NCI-H1105 (cell line): ENCODE measurements around the gene HNRNPDL.
A peak's percentile ranks its signal among the peaks of the same experiment; 100 is the strongest.
"Not testable (repeated sequence)": the region's sequence is repeated elsewhere in the genome, so short reads cannot be mapped to it uniquely, and the experiment has no call there.

Experiments used
- DNase-seq: peaks from one replicate; lab custom pipeline; 2025; lab: John Stamatoyannopoulos, UW

HNRNPDL gene

GRCh38 chr4:82430193-82430963 lies at the start of gene HNRNPDL, which contains the start of gene ENOPH1:
Gene HNRNPDL, minus strand, starts transcription at chr4:82430462. Its CDS starts 772 bp downstream, at chr4:82429690.
Gene ENOPH1, plus strand, starts transcription at chr4:82430590. Its CDS starts 240 bp downstream, at chr4:82430830.
- DNase-seq, result peak; percentile 89

GRCh38 chr4:82479562-82479961 lies 49.3 kb upstream of the HNRNPDL start:
- no peak for DNase-seq

GRCh38 chr4:82477469-82477868 lies 47.2 kb upstream of the HNRNPDL start:
- not testable (repeated sequence) for DNase-seq

DNA sequence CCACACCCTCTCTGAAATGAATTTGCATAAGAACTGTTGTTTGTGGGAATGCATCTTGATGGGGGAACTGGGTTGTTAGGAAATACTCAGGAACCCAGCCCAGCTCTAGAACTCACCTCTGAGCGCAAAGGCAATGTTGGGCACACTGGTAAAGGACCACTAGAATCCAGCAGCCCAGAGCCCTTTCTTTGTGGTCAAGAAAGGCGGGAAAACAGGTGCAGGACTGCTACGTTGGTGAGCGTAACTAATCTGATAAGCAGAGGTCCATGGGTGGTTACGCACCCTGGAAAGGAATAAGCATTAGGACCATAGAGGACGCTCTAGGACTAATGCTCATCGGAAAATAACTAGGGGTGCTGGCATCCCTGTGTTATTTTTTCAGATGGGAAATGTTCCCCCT lies 45.7 kb upstream of the HNRNPDL start:
- not testable (repeated sequence) for DNase-seq

GRCh38 chr4:82473621-82474164 lies 43.4 kb upstream of the HNRNPDL start:
- no peak for DNase-seq

DNA sequence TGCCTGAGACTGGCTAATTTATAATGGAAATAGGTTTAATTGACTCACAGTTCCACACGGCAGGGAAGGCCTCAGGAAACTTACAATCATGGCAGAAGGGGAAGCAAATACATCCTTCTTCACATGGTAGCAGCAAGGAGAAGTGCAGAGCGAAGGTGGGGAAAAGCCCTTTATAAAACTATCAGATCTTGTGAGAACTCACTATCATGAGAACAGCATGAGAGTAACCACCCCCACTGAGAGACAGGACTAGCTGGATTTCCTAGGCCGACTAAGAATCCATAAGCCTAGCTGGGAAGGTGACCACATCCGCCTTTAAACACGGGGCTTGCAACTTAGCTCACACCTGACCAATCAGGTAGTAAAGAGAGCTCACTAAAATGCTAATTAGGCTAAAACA lies 42.8 kb upstream of the HNRNPDL start:
- not testable (repeated sequence) for DNase-seq

GRCh38 chr4:82469791-82470345 lies 39.6 kb upstream of the HNRNPDL start:
- no peak for DNase-seq

GRCh38 chr4:82467471-82467870 lies 37.2 kb upstream of the HNRNPDL start:
- no peak for DNase-seq

- DNase-seq, result no peak
Measured at GRCh38 chr4:82463221-82463620, 33.0 kb upstream of the HNRNPDL start.

DNA sequence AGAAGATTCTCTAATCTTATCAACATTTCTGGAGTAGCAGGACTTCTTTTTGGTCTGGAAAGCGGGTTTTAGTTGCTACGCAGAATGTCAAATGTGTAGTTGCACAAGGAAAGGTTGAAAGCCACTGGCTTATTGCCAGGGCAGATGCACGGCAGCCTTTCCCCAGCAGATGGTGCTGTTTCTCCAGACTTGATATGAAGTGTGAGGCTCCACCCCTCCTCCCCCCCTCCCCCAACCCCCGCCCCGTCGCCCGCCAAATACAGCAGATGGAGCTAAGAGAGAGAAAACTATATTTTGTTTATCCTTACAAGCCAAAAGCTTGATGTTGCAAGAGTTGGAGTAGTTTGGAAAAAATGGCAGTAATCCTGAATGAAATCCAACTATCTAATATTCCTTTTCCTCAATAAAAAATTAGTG lies 32.2 kb upstream of the HNRNPDL start:
- peak; percentile 49 for DNase-seq

DNA sequence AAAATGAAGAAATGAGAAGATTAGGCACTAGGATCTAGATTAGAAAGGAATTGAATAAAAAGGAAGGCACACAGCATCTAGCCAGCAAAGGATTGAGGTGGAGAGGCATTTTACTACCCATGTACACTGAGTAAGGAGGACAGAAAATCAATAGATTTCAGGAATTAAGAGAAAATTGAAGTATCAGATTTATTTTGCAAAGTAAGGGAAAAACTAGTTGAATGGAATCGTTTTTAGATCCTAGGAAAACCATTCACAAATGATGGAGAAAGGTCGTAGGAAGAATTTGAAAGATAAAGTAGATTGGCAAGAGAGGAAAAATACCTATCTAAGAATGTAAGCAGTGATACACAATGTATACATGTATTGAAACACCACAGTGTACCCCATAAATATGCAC lies 31.4 kb upstream of the HNRNPDL start:
- no peak for DNase-seq

DNA sequence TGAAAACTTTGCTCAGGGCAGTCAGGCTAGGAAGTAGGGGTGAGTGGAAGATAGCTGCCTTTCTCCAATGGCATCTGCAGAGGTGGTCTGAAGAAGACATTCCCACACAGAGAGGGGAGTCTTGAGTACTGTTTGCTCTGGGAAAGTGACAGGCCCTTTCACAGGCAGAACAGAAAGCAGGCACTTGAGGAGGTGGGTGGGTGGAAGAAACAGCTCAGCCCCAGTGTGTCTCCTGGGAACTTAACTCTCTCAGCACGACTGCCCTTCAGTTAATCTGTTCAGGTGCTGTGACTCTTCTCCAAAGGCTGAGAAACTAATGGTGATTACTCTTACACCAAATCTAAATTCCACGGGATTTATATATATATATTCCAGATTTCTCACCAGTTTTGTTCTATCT lies 28.5 kb upstream of the HNRNPDL start:
- DNase-seq, result no peak

DNA sequence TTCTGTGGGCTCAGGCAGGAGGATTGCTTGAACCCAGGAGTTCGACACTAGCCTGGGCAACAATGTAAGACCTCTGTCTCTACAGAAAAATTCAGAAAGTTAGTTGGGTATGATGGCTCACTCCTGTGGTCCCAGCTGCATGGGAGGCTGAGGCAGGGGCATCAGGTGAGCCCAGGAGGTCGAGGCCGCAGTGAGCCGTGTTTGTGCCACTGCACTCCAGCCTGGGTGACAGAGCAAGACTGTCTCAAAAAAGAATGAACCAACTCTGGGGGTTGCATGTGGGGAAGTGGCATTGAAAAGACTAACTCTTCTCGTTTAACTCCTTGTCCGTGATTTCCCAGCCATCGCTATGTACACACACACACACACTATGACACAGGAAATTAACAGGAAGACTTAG lies 27.0 kb upstream of the HNRNPDL start:
- DNase-seq, result no peak

- DNase-seq, result no peak
Measured at GRCh38 chr4:82452026-82452425, 21.8 kb upstream of the HNRNPDL start.

DNA sequence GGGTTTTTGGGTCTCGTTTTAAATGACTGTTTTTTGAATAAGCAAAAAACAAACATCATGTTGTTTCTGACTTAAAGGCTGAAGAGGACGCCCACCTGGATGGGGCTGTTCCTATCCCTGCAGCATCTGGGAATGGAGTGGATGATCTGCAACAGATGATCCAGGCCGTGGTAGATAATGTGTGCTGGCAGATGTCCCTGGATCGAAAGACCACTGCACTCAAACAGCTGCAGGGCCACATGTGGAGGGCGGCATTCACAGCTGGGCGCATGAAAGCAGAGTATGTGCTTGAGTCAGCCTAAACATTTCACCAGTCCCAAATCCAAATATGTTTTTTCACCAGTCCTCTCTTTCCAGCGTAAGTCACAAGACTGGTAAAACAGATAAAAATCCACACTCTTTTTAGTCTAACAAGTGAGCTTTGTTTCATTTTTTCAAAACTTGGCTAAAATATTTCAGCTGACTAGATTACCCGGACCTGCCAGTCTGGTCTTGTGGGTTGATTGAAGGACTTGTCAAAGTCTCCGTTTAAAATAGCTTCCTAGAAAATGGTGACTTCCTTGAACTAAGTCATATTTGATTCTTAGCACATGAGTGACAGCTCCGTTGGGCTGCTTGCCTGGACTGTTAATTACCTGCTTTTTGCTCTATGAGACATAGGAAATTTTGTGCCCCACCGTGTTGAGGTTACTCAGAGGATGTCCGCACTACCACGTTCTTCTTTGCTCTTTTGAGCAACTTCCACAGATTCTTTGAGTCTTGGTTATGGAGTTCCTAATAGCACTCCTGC lies 20.9 kb upstream of the HNRNPDL start:
- no peak for DNase-seq

GRCh38 chr4:82447886-82448285 lies 17.6 kb upstream of the HNRNPDL start:
- no peak for DNase-seq

GRCh38 chr4:82439088-82439487 lies 8.8 kb upstream of the HNRNPDL start:
- no peak for DNase-seq

- no peak for DNase-seq
Measured at GRCh38 chr4:82437285-82438005, 7.2 kb upstream of the HNRNPDL start.

DNA sequence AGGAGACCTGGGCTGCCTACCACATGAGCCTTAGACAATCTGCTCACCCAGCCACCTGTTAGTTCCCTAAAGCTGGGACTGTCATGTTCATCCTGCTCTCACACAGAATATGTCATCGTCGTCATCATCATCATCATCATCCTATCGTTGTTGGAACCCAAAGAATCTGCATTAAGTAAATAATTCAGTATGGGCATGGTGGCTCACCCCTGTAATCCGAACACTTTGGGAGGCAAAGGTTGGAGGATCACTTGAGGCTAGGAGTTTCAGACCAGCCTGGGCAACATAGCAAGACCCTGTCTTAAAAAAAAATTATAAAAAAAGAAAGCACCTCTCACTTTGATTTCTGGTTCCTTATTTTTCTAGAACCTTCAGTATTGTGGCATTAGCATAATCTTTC lies 6.5 kb upstream of the HNRNPDL start:
- DNase-seq, result no peak

- DNase-seq, result no peak
Measured at GRCh38 chr4:82436130-82436529, 5.9 kb upstream of the HNRNPDL start.

- no peak for DNase-seq
Measured at GRCh38 chr4:82434949-82435348, 4.7 kb upstream of the HNRNPDL start.

DNA sequence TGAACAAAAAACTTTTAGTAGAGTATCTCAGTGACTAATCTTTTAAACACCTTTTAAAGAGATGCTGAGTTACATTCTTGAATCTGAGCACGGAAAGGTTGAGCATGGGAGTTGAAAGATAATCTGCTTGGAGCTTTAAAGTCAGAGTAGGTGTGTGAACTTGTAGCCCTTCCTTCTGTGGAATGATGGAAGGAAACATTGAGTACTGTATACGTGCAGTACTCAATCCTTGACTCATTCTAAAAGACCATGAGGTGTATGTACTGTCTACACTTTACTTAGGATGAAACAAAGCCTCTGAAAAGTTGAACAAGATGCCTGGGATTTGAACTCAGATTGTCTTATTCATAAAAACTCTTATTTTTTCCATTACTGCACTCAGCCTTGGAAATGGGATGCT lies 3.5 kb upstream of the HNRNPDL start:
- DNase-seq, result no peak
